Testis (tissue), 2 donors: ENCODE measurements around the gene VSTM2B.

Experiments used
- CTCF ChIP-seq, 3 experiments: fragments of 450-650 bp in 2 of 3; fragments of 200-600 bp in 1 of 3; sonication (generic) in 1 of 3; IDR thresholded peaks; one replicate each; pipeline ENCODE4 v1.5.1; 2016 to 2019; ENCODE audit warnings: antibody characterized with exemption in 3 of 3, mild to moderate bottlenecking in 2 of 3, moderate library complexity in 1 of 3
- POLR2A ChIP-seq: fragments of 450-650 bp; IDR thresholded peaks from one replicate; pipeline ENCODE4 v1.6.1; 2017; ENCODE audit warnings: antibody characterized with exemption, mild to moderate bottlenecking, moderate library complexity

DNA sequence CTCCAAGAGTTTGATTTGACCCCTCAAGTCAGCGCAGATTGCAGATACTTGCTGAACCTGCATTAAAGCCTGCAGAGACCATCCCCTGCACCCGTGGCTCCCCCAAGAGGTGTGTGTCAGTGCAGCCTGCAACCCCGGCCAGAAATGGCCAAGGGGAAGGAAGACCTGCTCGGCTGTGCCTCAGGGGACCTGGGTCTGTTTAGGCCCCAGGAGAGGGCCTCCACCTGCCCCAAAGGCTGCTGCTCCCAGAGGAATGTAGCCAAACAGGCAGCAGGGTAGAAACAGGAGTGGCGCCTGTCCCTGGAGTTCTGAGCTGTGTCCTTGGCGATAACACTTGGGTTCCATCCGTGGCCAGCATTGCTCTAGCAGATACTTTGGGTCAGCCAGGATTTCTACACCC lies 88.3 kb downstream of the VSTM2B start:
- no peak for TF ChIP-seq POLR2A
- no peak for TF ChIP-seq CTCF (IDR thresholded peaks at IDR 0.05)
